Measurements from ENCODE around the gene DDA1. TPM values are rescaled to one million over a fixed set of nuclear protein-coding genes. Genes with fewer than 3 reads are reported as not detected.

The DDA1 gene
- 9.1 TPM for total RNA-seq

DNA sequence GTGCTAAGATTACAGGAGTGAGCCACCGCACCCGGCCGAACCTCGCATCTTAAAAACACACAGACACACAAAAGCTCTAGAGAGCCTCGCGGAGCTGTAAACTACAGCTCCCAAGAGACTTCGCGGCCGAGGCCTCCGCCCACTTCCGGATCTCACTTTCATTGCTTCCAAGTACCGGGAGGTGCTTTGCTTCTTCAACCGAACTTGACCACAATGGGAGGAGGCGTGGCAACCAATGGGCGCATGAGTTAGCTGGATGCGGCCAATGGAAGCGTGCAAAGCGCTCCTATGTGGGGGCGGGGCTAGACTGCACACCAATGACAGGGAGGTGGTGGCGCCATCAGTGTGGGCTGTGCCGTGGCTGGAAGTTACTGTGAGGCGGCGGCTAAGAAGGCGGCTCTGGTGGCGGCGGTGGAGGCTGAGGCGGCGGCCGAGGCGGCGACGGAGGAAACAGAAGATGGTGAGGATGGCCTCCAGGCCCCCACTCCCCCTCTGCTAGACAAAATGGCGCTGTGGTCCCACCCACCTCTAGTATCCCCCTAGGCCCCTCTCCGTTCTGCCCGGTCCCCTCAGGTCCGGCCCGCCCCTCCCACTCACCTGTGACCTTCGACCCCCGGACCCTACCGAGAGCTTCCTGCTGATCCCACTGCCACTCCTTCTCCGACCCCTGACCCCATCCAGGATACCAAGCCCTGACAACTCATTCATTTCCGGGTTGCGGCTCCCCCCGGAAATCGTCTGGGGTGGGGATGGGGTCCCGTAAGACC, at the start of gene DDA1:
Gene DDA1, plus strand, starts transcription at position 366 of the 767 bp plus-strand sequence. Its CDS starts 92 bp downstream, at position 458.

DNA sequence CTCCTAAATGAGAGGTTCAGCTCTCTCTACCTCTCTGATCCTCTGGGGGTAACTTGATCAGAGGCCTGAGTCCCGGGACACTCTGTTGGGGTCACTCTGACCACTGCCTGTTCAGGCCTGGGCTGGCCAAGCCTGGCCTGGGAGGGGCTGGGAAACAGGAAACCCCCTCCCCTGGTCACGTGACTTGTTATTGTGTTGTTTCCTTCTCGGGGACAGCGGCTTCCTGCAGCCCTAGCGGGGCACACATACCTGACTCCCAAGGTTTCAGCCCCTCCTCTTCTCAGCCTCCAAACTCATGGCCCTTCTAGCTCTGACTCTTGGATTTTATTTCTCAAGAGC, 44.8 kb upstream of the DDA1 start, which contains the start of gene USHBP1:
Gene USHBP1, minus strand, starts transcription at position 105 of the 339 bp plus-strand sequence. CDS start 446 bp downstream, outside the sequence.

DNA sequence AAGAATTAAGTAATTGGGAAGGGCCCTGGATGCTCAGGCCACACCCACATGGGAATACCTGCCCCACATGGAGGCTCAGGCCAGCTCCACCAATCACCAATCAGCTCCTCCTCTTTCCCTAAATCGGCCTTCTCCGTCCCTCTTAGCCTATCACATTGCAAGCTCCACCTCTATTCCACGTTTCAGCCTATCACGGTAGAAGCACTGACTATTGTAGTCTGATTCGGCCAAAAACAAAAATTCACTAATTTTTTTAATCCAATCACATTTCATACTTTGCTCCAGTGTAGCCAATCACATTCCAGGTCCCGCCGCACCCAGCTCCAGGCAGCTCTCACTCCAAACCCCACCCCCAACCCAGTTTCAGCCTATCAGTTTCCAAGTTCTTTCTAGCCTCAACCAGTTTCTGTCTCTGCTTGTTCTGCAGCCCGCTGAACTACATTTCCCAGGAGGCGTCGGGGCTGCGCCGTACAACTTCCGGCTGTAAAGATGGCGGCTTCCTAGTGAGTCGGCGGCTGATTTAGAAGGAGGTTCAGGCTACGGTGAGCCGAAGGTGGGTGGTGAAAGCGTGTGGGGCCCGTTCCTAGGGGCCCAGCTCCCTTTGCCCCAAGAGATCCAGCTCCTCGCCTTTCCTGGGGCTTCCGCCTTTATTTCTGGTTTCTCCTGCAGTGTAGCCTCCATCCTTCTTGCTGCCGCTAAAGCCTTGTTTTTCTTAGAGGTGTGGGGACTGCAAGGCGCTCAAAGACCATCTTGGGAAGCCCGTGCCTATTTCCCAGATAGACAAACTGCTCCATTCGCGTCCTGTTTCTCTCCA, 42.2 kb upstream of the DDA1 start, which contains the start of gene BABAM1:
Gene BABAM1, plus strand, starts transcription at position 469 of the 814 bp plus-strand sequence. CDS start 1,364 bp downstream, outside the sequence.

GRCh38 chr19:17281391-17282304, 27.7 kb upstream of the DDA1 start, which contains the start of gene ANKLE1:
TSS of gene ANKLE1 (plus strand) at chr19:17281901. CDS start at chr19:17281921, 20 bp downstream.

DNA sequence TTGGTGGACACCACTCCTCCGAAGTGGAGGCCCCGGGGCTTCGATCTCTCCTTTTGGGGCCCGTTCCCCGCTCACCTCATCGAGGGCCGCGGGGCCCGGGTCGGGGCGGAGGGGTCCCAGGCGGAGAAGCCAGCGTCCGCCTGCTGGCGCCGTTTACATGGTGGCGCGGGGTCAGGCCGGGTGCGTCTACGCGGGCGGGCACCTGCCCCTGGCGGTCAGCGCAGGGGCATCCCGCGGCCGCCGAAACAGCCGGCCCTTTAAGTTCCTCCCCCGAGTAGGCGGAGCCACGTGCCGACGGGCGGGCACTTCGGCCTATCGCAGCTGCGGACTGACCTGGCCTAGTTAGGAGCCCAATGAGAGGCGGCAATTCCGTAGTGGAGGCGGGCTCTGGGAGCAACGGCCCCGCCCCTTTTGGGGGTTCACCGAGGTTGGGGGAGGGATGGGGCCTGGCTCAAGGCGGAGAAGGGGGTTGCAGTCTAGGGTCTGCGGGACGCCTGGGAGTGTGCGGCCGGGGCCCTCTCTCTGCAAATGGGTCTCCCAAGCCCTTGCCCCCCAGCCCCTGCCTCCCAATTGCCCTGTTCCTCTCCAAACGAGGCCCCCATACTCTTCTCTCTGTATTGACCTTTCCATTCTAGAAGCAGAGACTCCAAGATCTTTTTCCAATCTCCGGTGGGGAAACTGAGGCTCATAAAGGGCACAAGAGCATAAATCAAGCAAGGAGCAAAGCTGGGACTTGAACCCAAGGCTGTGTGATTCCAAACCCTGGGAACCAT, 6.0 kb upstream of the DDA1 start, which contains the start of gene ABHD8:
Gene ABHD8, minus strand, starts transcription at position 259 of the 773 bp plus-strand sequence. CDS start 1,809 bp downstream, outside the sequence.

DNA sequence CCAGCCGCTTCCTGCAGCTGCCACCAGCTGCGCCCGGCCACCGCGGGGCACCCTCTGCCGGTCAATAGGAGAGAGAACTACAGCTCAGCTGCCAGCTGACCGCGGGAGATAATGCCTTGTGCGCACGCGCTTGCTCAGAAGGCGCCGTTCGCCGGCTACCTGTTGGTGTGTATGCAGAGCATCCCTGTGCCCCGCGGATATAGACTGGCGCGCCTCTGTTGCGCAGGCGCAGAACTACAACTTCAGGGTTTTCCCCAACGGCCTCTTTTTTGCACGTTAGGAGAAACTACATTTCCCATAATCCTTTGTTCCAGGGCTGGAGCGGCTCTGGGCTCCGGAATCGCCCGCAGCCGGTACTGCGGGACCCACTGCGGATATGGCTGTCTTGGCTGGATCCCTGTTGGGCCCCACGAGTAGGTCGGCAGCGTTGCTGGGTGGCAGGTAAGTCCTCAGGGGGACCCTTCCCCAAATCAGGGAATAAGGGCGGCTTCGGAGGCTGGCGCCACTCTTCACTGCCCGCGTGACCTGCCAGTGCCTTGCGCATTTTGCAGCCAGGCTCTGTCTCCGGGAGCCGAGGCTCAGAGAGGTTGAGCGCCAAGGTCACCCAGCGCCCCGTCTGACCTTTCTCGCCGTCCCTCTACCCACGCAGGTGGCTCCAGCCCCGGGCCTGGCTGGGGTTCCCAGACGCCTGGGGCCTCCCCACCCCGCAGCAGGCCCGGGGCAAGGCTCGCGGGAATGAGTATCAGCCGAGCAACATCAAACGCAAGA, 3.7 kb upstream of the DDA1 start, which contains the start of gene MRPL34:
Gene MRPL34, plus strand, starts transcription at position 356 of the 768 bp plus-strand sequence. Its CDS starts 21 bp downstream, at position 377.

DNA sequence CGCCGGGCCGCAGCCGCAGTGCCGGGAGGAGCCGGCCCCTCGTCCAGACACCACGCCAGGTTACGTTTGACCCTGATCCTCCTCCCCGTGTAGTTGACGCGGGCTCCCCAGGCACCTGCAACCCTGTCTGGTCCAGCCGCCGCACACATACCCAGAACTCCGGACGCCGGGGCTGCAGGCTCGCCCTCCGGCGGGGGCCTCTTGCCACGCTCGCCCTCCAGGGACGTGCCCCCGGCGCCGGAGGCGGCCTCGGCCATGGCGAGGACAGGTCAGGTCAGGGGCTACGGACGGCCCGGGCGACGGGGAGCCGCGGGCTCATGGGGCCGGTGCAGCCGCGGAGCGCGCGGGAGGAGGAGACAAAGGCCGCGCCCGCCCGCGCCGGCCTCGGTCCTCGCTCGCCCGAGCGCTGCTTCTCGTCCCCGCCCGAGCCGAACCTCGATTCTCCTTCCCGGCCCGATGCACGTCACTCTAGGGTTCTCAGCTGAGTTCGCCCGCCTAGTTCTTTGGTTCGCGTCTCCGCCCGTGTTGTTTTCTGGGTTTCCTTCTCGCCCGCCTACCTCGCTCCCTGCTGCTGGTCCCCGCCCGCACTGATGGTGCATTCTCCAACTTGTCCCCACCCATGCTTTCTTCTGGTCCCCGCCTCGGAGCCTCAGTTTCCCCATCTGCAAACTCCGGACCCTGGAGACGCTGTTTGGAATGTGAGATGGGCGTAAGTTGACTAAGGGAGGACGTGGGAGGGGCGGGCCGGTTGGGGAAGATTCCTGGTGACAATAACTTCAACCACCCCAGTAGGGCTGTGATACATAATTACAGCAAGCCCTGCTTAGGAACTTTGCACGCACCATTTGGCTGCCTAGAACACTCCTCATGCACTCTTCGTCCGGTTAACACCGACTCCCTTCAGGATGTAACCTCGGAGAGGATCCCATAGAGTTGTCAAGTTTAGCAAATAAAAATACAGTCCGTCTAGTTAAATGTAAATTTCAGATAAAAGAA, 25.3 kb downstream of the DDA1 start, which contains the start of gene ANO8:
Gene ANO8, minus strand, starts transcription at position 442 of the 996 bp plus-strand sequence. Its CDS starts 185 bp downstream, at position 257.

DNA sequence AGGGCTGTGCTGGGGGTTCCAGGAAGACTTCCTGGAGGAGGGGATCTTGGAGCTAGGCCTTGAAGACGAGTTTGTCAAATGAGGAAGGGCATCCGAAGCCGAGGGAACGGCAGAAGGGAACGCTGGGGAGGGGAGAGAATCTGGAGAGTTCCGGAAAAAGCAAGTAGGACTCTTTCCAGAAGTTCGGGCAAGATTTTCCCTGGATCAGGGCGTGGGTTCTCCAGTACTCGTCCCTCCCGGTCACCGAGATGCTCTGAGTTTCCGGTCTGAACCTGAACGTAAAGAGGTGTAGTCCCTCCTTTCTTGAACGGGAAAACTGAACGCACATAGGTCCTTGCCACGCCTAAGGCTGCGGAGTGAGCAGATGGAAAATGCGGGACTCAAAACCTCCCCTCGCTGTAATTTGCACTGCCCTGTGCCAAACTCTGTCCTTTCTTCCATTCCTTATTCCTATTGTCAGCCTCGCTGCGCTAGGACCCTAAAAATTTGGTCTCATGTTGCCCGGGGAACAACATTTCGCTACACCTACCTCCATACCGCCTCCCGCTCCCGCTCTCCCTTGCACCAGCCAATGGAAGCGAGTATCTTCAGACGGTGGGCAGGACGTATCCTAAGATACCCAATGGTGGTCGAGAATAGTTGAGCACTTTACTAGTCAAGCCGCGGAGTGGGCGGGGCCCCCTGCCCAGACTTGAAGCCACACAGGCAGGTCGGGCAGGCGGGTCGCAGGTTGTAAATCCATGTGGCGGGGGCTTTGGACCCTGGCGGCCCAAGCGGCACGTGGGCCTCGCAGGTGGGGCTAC, 27.7 kb downstream of the DDA1 start, which contains the start of gene GTPBP3:
Gene GTPBP3, plus strand, starts transcription at position 682 of the 803 bp plus-strand sequence. Its CDS starts 59 bp downstream, at position 741.

Other genes starting within 250 kb of the DDA1 start
- gene HAUS8, start 234.1 kb upstream of the DDA1 start, total RNA-seq: 2.5 TPM
- 86.1 TPM for gene MYO9B, start 233.8 kb upstream of the DDA1 start, total RNA-seq
- gene USE1, start 94.2 kb upstream of the DDA1 start, total RNA-seq: 19.4 TPM
- gene OCEL1, start 83.3 kb upstream of the DDA1 start, total RNA-seq: 0.94 TPM
- gene NR2F6, start 63.6 kb upstream of the DDA1 start, total RNA-seq: 7.8 TPM
- 1.3 TPM for gene USHBP1, start 44.8 kb upstream of the DDA1 start, total RNA-seq
- gene BABAM1, start 42.1 kb upstream of the DDA1 start, total RNA-seq: 61.3 TPM
- 1.3 TPM for gene ANKLE1, start 27.7 kb upstream of the DDA1 start, total RNA-seq
- 19.7 TPM for gene ABHD8, start 6.1 kb upstream of the DDA1 start, total RNA-seq
- 8.1 TPM for gene MRPL34, start 3.7 kb upstream of the DDA1 start, total RNA-seq
- 53.8 TPM for gene ANO8, start 25.3 kb downstream of the DDA1 start, total RNA-seq
- 18.8 TPM for gene GTPBP3, start 28.0 kb downstream of the DDA1 start, total RNA-seq
- gene PLVAP, start 67.8 kb downstream of the DDA1 start, total RNA-seq: 2.2 TPM
- gene CCDC194, start 84.6 kb downstream of the DDA1 start, total RNA-seq: not detected
- gene BST2, start 96.1 kb downstream of the DDA1 start, total RNA-seq: 1.6 TPM
- gene MVB12A, start 110.5 kb downstream of the DDA1 start, total RNA-seq: 15.0 TPM
- 0.63 TPM for gene TMEM221, start 139.1 kb downstream of the DDA1 start, total RNA-seq
- not detected for gene NXNL1, start 151.4 kb downstream of the DDA1 start, total RNA-seq
- gene SLC27A1, start 161.0 kb downstream of the DDA1 start, total RNA-seq: 26.0 TPM
- 51.0 TPM for gene PGLS, start 202.1 kb downstream of the DDA1 start, total RNA-seq
- gene COLGALT1, start 246.1 kb downstream of the DDA1 start, total RNA-seq: 22.8 TPM